Endodermal cell (in vitro differentiated cells): ENCODE data around the gene PPIB. TPM values are rescaled to one million over a fixed set of nuclear protein-coding genes. Genes with fewer than 3 reads are reported as not detected.

Experiments
- DNase-seq: peaks from one replicate; pipeline ENCODE4 v3.0.0-alpha.2; 2017
- H3K27ac ChIP-seq: 2 replicates; pipeline ENCODE4 v1.5.1; 2013; ENCODE audit warnings: mild to moderate bottlenecking, low read depth, low read length, moderate library complexity
- H3K27me3 ChIP-seq: 2 replicates; pipeline ENCODE4 v1.6.1; 2013; ENCODE audit warnings: mild to moderate bottlenecking, low read length, moderate library complexity; ENCODE audit not compliant: insufficient read depth, control insufficient read depth, poor library complexity, severe bottlenecking
- H3K36me3 ChIP-seq: 2 replicates; pipeline ENCODE4 v1.7.0; 2013; ENCODE audit warnings: mild to moderate bottlenecking, low read length, moderate library complexity; ENCODE audit not compliant: control insufficient read depth, insufficient read depth
- H3K4me1 ChIP-seq: one replicate; pipeline ENCODE4 v1.7.0; 2013; ENCODE audit warnings: low read length; ENCODE audit not compliant: control insufficient read depth, insufficient read depth
- H3K4me3 ChIP-seq: 2 replicates; pipeline ENCODE4 v1.5.1; 2013; ENCODE audit warnings: mild to moderate bottlenecking, low read length, moderate library complexity
- H3K9ac ChIP-seq: 2 replicates; pipeline ENCODE4 v1.6.1; 2013; ENCODE audit warnings: mild to moderate bottlenecking, low read length, moderate library complexity; ENCODE audit not compliant: poor library complexity, severe bottlenecking; ENCODE audit errors: extremely low read depth
- H3K9me3 ChIP-seq: 2 replicates; pipeline ENCODE4 v1.6.1; 2013; ENCODE audit warnings: mild to moderate bottlenecking, low read length, moderate library complexity; ENCODE audit not compliant: control insufficient read depth
- H3K27ac Mint-ChIP-seq: 2 replicates; pipeline ENCODE4 v1.8.0; 2020; ENCODE audit warnings: mixed read lengths
- H3K27me3 Mint-ChIP-seq: 2 replicates; pipeline ENCODE4 v1.8.0; 2021; ENCODE audit warnings: mild to moderate bottlenecking, mixed read lengths; ENCODE audit not compliant: insufficient read depth
- H3K36me3 Mint-ChIP-seq: 2 replicates; pipeline ENCODE4 v1.8.0; 2020; ENCODE audit warnings: low read depth, mixed read lengths
- H3K4me1 Mint-ChIP-seq: 2 replicates; pipeline ENCODE4 v1.8.0; 2020; ENCODE audit warnings: mixed read lengths
- H3K4me3 Mint-ChIP-seq: 2 replicates; pipeline ENCODE4 v1.8.0; 2020; ENCODE audit warnings: mild to moderate bottlenecking, moderate library complexity, mixed read lengths
- H3K9me3 Mint-ChIP-seq: 2 replicates; pipeline ENCODE4 v1.8.0; 2020; ENCODE audit warnings: mild to moderate bottlenecking, mixed read lengths
- WGBS, 2 experiments: methylation state at CpG; one replicate each; pipeline versions ENCODE4 v1.1.5 to v1.1.7; 2013; ENCODE audit warnings: missing lambda C conversion rate in 2 of 2, mixed read lengths in 1 of 2; ENCODE audit not compliant: insufficient coverage in 1 of 2, insufficient read length in 1 of 2; 5-methylcytosine and 5-hydroxymethylcytosine counted together
- total RNA-seq, 2 donors: library from RNA; stranded (reverse); fragmentation: NEBNext Ultra II Directional in 1 of 2; extraction: Animal tissue kit (Norgen Biotek cat#: 25700) in 1 of 2; gene quantifications; 2 replicates in 1 of 2; 3 replicates in 1 of 2; pipeline ENCODE4 v1.2.1, GENCODE V29; 2021
- TF ChIP-seq, protein P1 (sequence below): fragments of 200-600 bp; sonication (generic); conservative IDR thresholded peaks from 2 replicates; pipeline ENCODE4 v1.5.0; 2021; ENCODE audit warnings: antibody characterized with exemption, mild to moderate bottlenecking

Gene PPIB
- total RNA-seq, 2 donors from 2014 or later = 551 to 652 TPM

DNA sequence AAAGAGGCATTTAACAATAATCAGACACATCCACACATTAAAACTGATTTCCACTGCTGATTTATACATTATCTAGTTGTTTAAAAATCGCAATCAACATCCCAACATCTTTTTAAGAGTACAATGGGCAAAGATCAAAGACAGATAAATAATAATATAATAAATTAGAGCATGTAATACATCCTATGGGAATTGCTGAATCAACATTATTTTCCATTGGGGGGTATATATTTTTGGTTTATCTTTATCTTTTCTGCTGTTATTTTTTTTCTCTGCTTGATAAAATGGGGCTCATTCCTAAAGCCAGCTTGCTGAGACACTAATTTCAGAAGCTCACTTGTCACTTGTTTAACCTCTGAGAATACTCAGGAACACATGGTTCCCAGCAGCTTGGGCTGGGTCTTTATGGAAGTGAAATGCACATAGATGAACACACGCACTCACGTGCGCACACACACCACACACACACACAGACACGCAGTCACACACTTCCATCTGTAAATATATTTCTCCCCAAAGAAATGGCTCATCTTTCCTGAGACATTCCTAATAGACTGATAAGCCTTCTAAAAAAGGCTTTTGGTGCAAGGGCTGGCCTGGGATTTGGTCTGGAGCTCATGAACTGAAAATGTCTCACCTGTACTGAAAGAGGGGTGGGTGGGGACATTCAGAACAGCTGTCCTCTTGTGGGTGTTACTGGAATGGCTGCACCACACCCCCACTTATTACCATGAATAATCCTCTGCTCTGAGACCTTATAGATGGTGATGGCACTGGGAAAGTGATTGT is 3.5 kb upstream of the PPIB start:
- Histone ChIP-seq H3K4me3 (no peak overlapping the region), H3K9ac (no peak overlapping the region), H3K27ac (no peak overlapping the region), H3K27me3 (no peaks in the 10 kb centered on the region), H3K4me1 (peaks cover 7% of the 10 kb centered on the region), H3K36me3 (peaks cover 17% of the 10 kb centered on the region), H3K9me3 (no peaks in the 10 kb centered on the region)
- H3K4me1 Mint-ChIP-seq = peaks cover 45% of the 10 kb centered on the region
- H3K36me3 Mint-ChIP-seq = peaks cover 21% of the 10 kb centered on the region
- no peaks in the 10 kb centered on the region for H3K9me3 Mint-ChIP-seq
- H3K27ac Mint-ChIP-seq = no peak overlapping the region
- no peak for DNase-seq
- 95 to 96% methylated on average over 4 of the region's 5 CpGs for WGBS, 2 experiments
- no peak overlapping the region for H3K4me3 Mint-ChIP-seq
- H3K27me3 Mint-ChIP-seq = no peaks in the 10 kb centered on the region
- TF ChIP-seq, protein P1, sequence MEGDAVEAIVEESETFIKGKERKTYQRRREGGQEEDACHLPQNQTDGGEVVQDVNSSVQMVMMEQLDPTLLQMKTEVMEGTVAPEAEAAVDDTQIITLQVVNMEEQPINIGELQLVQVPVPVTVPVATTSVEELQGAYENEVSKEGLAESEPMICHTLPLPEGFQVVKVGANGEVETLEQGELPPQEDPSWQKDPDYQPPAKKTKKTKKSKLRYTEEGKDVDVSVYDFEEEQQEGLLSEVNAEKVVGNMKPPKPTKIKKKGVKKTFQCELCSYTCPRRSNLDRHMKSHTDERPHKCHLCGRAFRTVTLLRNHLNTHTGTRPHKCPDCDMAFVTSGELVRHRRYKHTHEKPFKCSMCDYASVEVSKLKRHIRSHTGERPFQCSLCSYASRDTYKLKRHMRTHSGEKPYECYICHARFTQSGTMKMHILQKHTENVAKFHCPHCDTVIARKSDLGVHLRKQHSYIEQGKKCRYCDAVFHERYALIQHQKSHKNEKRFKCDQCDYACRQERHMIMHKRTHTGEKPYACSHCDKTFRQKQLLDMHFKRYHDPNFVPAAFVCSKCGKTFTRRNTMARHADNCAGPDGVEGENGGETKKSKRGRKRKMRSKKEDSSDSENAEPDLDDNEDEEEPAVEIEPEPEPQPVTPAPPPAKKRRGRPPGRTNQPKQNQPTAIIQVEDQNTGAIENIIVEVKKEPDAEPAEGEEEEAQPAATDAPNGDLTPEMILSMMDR = no peak

DNA sequence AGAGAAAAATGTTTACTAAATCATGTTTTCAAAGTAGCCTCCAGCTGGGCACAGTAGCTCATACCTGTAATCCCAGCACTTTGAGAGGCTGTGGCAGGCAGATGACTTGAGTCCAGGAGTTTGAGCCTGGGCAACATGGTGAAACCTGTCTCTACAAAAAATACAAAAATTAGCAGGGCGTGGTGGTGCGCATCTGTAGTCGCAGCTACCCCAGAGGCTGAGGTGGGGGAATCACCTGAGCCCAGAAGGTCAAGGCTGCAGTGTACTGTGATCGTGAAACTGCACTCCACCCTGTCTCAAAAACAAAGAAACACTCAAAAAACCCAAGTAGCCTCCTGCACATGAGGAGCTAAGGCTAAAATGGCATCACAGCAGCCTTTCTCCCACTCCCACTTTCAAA is 1.6 kb upstream of the PPIB start:
- DNase-seq = no peak
- no peaks in the 10 kb centered on the region for H3K9me3 Mint-ChIP-seq
- H3K27me3 Mint-ChIP-seq = no peaks in the 10 kb centered on the region
- peaks cover 50% of the 10 kb centered on the region for H3K4me1 Mint-ChIP-seq
- Histone ChIP-seq H3K36me3 (peaks cover 10% of the 10 kb centered on the region), H3K4me1 (peaks cover 13% of the 10 kb centered on the region), H3K4me3 (no peak overlapping the region), H3K9ac (no peak overlapping the region), H3K9me3 (no peaks in the 10 kb centered on the region), H3K27ac (no peak overlapping the region), H3K27me3 (no peaks in the 10 kb centered on the region)
- no peak overlapping the region for H3K4me3 Mint-ChIP-seq
- peaks cover 16% of the 10 kb centered on the region for H3K36me3 Mint-ChIP-seq
- peak overlapping the region; percentile 87 for H3K27ac Mint-ChIP-seq
- TF ChIP-seq, protein P1 = no peak
- 84 to 90% methylated on average over 4 of the region's 4 CpGs for WGBS, 2 experiments

- peaks cover 50% of the 10 kb centered on the region for H3K4me1 Mint-ChIP-seq
- DNase-seq = peak; percentile 55
- Histone ChIP-seq H3K9me3 (no peaks in the 10 kb centered on the region), H3K27me3 (no peaks in the 10 kb centered on the region), H3K9ac (no peak overlapping the region), H3K36me3 (peaks cover 16% of the 10 kb centered on the region), H3K4me3 (peak overlapping the region; percentile 78), H3K4me1 (peaks cover 13% of the 10 kb centered on the region), H3K27ac (peak overlapping the region; percentile 63)
- 78 to 80% methylated on average over 11 to 14 of the region's 14 CpGs for WGBS, 2 experiments
- TF ChIP-seq, protein P1 = no peak
- H3K9me3 Mint-ChIP-seq = no peaks in the 10 kb centered on the region
- H3K4me3 Mint-ChIP-seq = peak overlapping the region; percentile 83
- peak overlapping the region; percentile 87 for H3K27ac Mint-ChIP-seq
- H3K36me3 Mint-ChIP-seq = peaks cover 22% of the 10 kb centered on the region
- no peaks in the 10 kb centered on the region for H3K27me3 Mint-ChIP-seq
Observed at GRCh38 chr15:64163659-64164362, 989 bp upstream of the PPIB start.
